DOHH2 (cell line): ENCODE results near the gene LIFR.

ENCODE experiments used
- EZH2phosphoT487 ChIP-seq: fragments of 200-600 bp; sonication (generic); IDR thresholded peaks from 2 replicates; pipeline ENCODE4 v1.6.1; 2017; ENCODE audit warnings: borderline replicate concordance, mild to moderate bottlenecking, antibody characterized with exemption, low read length, moderate library complexity, mixed read lengths
- TF ChIP-seq, protein P1 (sequence below): fragments of 200-600 bp; sonication (generic); IDR thresholded peaks from one replicate; pipeline ENCODE4 v1.5.1; 2014; ENCODE audit warnings: antibody characterized with exemption, mild to moderate bottlenecking, low read depth, low read length; ENCODE audit not compliant: poor library complexity, severe bottlenecking

DNA sequence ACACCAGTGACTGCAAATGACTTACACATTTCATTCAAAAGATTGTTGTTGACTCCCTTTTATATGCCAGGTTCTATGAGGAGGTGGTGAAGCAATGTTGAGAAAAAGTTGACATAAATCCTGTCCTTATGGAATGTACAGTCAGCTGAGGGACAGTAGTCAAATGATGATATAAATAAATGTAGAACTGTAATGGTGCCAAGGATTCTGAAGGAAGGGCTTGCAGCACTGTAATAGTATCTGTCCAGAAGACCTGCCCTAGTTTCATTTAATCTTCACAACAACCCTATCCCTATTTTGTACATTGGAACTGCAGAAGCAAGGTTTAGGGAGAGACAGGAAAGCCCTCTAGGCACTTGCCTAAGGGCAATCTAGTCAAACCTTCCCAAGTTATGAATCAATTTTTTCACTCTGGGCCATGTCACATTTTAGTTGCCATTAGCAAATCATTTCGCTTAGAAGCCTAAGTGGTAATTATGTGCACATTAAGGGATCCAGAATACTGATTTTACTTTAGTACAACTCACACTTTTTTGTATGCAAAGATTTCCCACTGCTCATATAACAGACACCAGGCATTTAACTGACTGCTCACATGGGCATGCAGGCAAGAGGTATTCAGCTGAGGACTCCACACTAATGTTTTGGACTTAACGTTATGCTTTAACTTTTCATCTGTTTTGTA lies 34.5 kb upstream of the LIFR start:
- TF ChIP-seq, protein P1, sequence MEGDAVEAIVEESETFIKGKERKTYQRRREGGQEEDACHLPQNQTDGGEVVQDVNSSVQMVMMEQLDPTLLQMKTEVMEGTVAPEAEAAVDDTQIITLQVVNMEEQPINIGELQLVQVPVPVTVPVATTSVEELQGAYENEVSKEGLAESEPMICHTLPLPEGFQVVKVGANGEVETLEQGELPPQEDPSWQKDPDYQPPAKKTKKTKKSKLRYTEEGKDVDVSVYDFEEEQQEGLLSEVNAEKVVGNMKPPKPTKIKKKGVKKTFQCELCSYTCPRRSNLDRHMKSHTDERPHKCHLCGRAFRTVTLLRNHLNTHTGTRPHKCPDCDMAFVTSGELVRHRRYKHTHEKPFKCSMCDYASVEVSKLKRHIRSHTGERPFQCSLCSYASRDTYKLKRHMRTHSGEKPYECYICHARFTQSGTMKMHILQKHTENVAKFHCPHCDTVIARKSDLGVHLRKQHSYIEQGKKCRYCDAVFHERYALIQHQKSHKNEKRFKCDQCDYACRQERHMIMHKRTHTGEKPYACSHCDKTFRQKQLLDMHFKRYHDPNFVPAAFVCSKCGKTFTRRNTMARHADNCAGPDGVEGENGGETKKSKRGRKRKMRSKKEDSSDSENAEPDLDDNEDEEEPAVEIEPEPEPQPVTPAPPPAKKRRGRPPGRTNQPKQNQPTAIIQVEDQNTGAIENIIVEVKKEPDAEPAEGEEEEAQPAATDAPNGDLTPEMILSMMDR, result no peak
- no peak for TF ChIP-seq EZH2phosphoT487
